H1 (cell line): ENCODE measurements around the gene TMEM128. TPM values are rescaled to one million over a fixed set of nuclear protein-coding genes. Genes with fewer than 3 reads are reported as not detected.

Source experiments
- CTCF ChIA-PET: fragments of 300-600 bp; sonication (Branson Sonifier 250); formaldehyde crosslinking; loops from one replicate; lab custom pipeline; 2021; ENCODE audit not compliant: partially characterized antibody; lab: Charles Lee
- POLR2A ChIA-PET: fragments of 300-600 bp; sonication (Branson Sonifier 250); formaldehyde crosslinking; loops from one replicate; lab custom pipeline; 2021; ENCODE audit warnings: inconsistent platforms; ENCODE audit not compliant: partially characterized antibody; lab: Charles Lee
- DNase-seq, 2 experiments: peaks; one replicate each; pipeline versions ENCODE4 v3.0.0 to v3.0.0-alpha.2; 2010 to 2022; ENCODE audit warnings: low spot score in 2 of 2, low read depth in 1 of 2, mixed read lengths in 1 of 2
- FAIRE-seq: peaks from 2 replicates; lab custom pipeline; 2011; peaks lifted over from hg19 to GRCh38; lab: Jason Lieb, UNC
- H2AFZ ChIP-seq: 2 replicates; pipeline ENCODE4 v1.8.1; 2012; ENCODE audit warnings: low read length, inconsistent platforms
- H2AK5ac ChIP-seq: 2 replicates; pipeline ENCODE4 v1.6.1; 2013; ENCODE audit warnings: low read depth, low read length
- H2BK120ac ChIP-seq: replicated peaks from 2 replicates; pipeline ENCODE3; 2013; ENCODE audit warnings: low read depth, low read length, inconsistent platforms
- H2BK12ac ChIP-seq: 2 replicates; pipeline ENCODE4 v1.6.1; 2013; ENCODE audit warnings: low read depth, low read length
- H2BK15ac ChIP-seq: 2 replicates; pipeline ENCODE4 v1.6.1; 2013; ENCODE audit warnings: low read length
- H2BK20ac ChIP-seq: 2 replicates; pipeline ENCODE4 v1.6.1; 2013; ENCODE audit warnings: low read length
- H2BK5ac ChIP-seq: 2 replicates; pipeline ENCODE4 v1.6.1; 2013; ENCODE audit warnings: low read depth, low read length
- H3K14ac ChIP-seq: 2 replicates; pipeline ENCODE4 v1.6.1; 2013; ENCODE audit warnings: inconsistent platforms; ENCODE audit not compliant: insufficient read length
- H3K18ac ChIP-seq: 2 replicates; pipeline ENCODE4 v1.6.1; 2013; ENCODE audit warnings: low read length; ENCODE audit errors: extremely low read depth
- H3K23ac ChIP-seq: 2 replicates; pipeline ENCODE4 v1.6.1; 2013; ENCODE audit warnings: inconsistent platforms; ENCODE audit not compliant: insufficient read length
- H3K23me2 ChIP-seq: 2 replicates; pipeline ENCODE4 v1.6.1; 2013; ENCODE audit warnings: low read depth, low read length
- H3K27ac ChIP-seq: 2 replicates; pipeline ENCODE4 v1.6.1; 2011; ENCODE audit warnings: low read depth, low read length, inconsistent platforms
- H3K27me3 ChIP-seq, 4 experiments: replicated peaks in 1 of 4; 1 replicate in 1 of 4; 2 replicates in 3 of 4; pipeline versions ENCODE4 v1.6.1 to v1.8.1; 2011 to 2013; ENCODE audit warnings: low read length in 3 of 4, mild to moderate bottlenecking in 3 of 4, inconsistent platforms in 2 of 4, mixed read lengths in 2 of 4, moderate library complexity in 1 of 4; ENCODE audit not compliant: control insufficient read depth in 3 of 4, insufficient read depth in 3 of 4; ENCODE audit errors: extremely low read depth in 1 of 4
- H3K36me3 ChIP-seq, 4 experiments: 2 replicates each; pipeline versions ENCODE4 v1.6.1 to v1.8.1; 2011 to 2013; ENCODE audit warnings: mild to moderate bottlenecking in 4 of 4, low read length in 3 of 4, moderate library complexity in 2 of 4, control low read depth in 1 of 4, inconsistent platforms in 1 of 4; ENCODE audit not compliant: insufficient read depth in 4 of 4, control insufficient read depth in 2 of 4
- H3K4ac ChIP-seq: replicated peaks from 2 replicates; pipeline ENCODE3; 2013; ENCODE audit warnings: low read length, low read depth, mixed read lengths, inconsistent platforms; ENCODE audit not compliant: insufficient read length
- H3K4me1 ChIP-seq, 4 experiments: replicated peaks in 1 of 4; 1 replicate in 1 of 4; 2 replicates in 3 of 4; pipeline versions ENCODE4 v1.6.1 to v1.8.1; 2011 to 2013; ENCODE audit warnings: low read length in 3 of 4, inconsistent platforms in 2 of 4, mixed read lengths in 1 of 4; ENCODE audit not compliant: insufficient read depth in 4 of 4, control insufficient read depth in 3 of 4
- H3K4me2 ChIP-seq, 2 experiments: 2 replicates each; pipeline versions ENCODE4 v1.6.1 to v1.8.1; 2011 to 2013; ENCODE audit warnings: low read depth in 2 of 2, low read length in 2 of 2, control low read depth in 1 of 2, inconsistent platforms in 1 of 2, mild to moderate bottlenecking in 1 of 2; ENCODE audit not compliant: insufficient read depth in 1 of 2
- H3K4me3 ChIP-seq, 4 experiments: fragments of 200-600, 300-600 bp in 1 of 4; sonication (generic), shearing (Covaris generic), sonication (Bioruptor Twin) in 1 of 4; 2 replicates each; pipeline versions ENCODE4 v1.5.1 to v1.8.1; 2011 to 2016; ENCODE audit warnings: low read length in 4 of 4, low read depth in 3 of 4, control low read depth in 2 of 4, inconsistent platforms in 2 of 4, mild to moderate bottlenecking in 2 of 4, mixed read lengths in 1 of 4, moderate library complexity in 1 of 4; ENCODE audit not compliant: insufficient read depth in 2 of 4; ENCODE audit errors: extremely low read depth in 1 of 4
- H3K56ac ChIP-seq: replicated peaks from 2 replicates; pipeline ENCODE3; 2013; ENCODE audit warnings: low read depth, mild to moderate bottlenecking, mixed read lengths, low read length, inconsistent platforms; ENCODE audit not compliant: insufficient read length
- H3K79me1 ChIP-seq: 2 replicates; pipeline ENCODE4 v1.6.1; 2013; ENCODE audit warnings: low read depth, low read length, control low read depth
- H3K79me2 ChIP-seq, 2 experiments: 2 replicates each; pipeline versions ENCODE4 v1.6.1 to v1.8.1; 2012 to 2013; ENCODE audit warnings: low read length in 2 of 2, mild to moderate bottlenecking in 2 of 2, inconsistent platforms in 1 of 2; ENCODE audit not compliant: insufficient read depth in 2 of 2, control insufficient read depth in 1 of 2
- H3K9ac ChIP-seq, 4 experiments: replicated peaks in 1 of 4; 1 replicate in 1 of 4; 2 replicates in 3 of 4; pipeline versions ENCODE4 v1.6.1 to v1.8.1; 2011 to 2013; ENCODE audit warnings: low read depth in 3 of 4, low read length in 3 of 4, control low read depth in 2 of 4, mild to moderate bottlenecking in 2 of 4, moderate library complexity in 2 of 4, inconsistent platforms in 1 of 4; ENCODE audit errors: extremely low read depth in 1 of 4
- H3K9me3 ChIP-seq, 2 experiments: 2 replicates each; pipeline versions ENCODE4 v1.6.1 to v1.8.1; 2012 to 2013; ENCODE audit warnings: mild to moderate bottlenecking in 2 of 2, moderate library complexity in 2 of 2, control low read depth in 1 of 2, inconsistent platforms in 1 of 2, low read depth in 1 of 2, low read length in 1 of 2, mixed read lengths in 1 of 2; ENCODE audit not compliant: insufficient read depth in 2 of 2
- H4K20me1 ChIP-seq, 2 experiments: replicated peaks in 1 of 2; 2 replicates each; pipeline versions ENCODE3 to v1.8.1; 2011 to 2013; ENCODE audit warnings: inconsistent platforms in 2 of 2, low read length in 2 of 2, mild to moderate bottlenecking in 1 of 2; ENCODE audit not compliant: insufficient read depth in 2 of 2, control insufficient read depth in 1 of 2
- H4K5ac ChIP-seq: 2 replicates; pipeline ENCODE4 v1.6.1; 2013; ENCODE audit warnings: low read length, low read depth, mixed read lengths, inconsistent platforms; ENCODE audit not compliant: insufficient read length
- H4K8ac ChIP-seq: 2 replicates; pipeline ENCODE4 v1.8.0; 2013; ENCODE audit warnings: mild to moderate bottlenecking, moderate library complexity, low read length, inconsistent platforms; ENCODE audit not compliant: insufficient read depth; ENCODE audit errors: extremely low read depth
- H4K91ac ChIP-seq: replicated peaks from 2 replicates; pipeline ENCODE3; 2013; ENCODE audit warnings: low read length, mixed read lengths, inconsistent platforms; ENCODE audit not compliant: insufficient read length
- CHD1 ChIP-seq: IDR thresholded peaks from 2 replicates; pipeline ENCODE4 v1.6.1; 2012; ENCODE audit warnings: low read depth, low read length, improper control_type of control experiment
- FOSL1 ChIP-seq: IDR thresholded peaks from 2 replicates; pipeline ENCODE4 v1.6.1; 2011; ENCODE audit warnings: mild to moderate bottlenecking, low read depth, low read length, moderate library complexity; ENCODE audit not compliant: insufficient read depth
- KDM1A ChIP-seq: fragments of 200-600, 300-600 bp; sonication (generic); IDR thresholded peaks from 2 replicates; pipeline ENCODE4 v1.7.1; 2016; ENCODE audit warnings: mild to moderate bottlenecking, low read length, borderline replicate concordance
- POLR2AphosphoS5 ChIP-seq: IDR thresholded peaks from 2 replicates; pipeline ENCODE4 v1.6.1; 2011; ENCODE audit warnings: low read depth, low read length
- SAP30 ChIP-seq: fragments of 300-600 bp; sonication (generic); IDR thresholded peaks from 2 replicates; pipeline ENCODE4 v1.7.1; 2012; ENCODE audit warnings: low read length, moderate library complexity, mild to moderate bottlenecking, inconsistent platforms; ENCODE audit not compliant: insufficient read depth, insufficient replicate concordance
- ZNF274 ChIP-seq: IDR thresholded peaks from 2 replicates; pipeline ENCODE4 v1.7.0; 2012; ENCODE audit warnings: low read length, borderline replicate concordance; ENCODE audit errors: extremely low read depth
- WGBS, 2 experiments: shearing (Covaris generic) in 1 of 2; methylation state at CpG; one replicate each; pipeline versions ENCODE4 v1.1.6 to v1.1.7; 2013 to 2015; ENCODE audit warnings: low lambda C conversion rate in 2 of 2, mixed read lengths in 2 of 2, inconsistent platforms in 1 of 2, low coverage in 1 of 2, missing lambda C conversion rate in 1 of 2; ENCODE audit not compliant: insufficient replicate concordance in 2 of 2, insufficient coverage in 1 of 2, insufficient read length in 1 of 2; ENCODE audit errors: extremely low coverage in 1 of 2, missing lambda C conversion rate in 1 of 2; 5-methylcytosine and 5-hydroxymethylcytosine counted together
- polyA plus RNA-seq, 7 experiments: library from polyadenylated mRNA; depleted of rRNA in 3 of 7; stranded (reverse) in 5 of 7; unstranded in 2 of 7; fragments of >200 nt in 5 of 7; fragments of 200-250 nt in 2 of 7; gene quantifications; 1 replicate in 5 of 7; 2 replicates in 1 of 7; 4 replicates in 1 of 7; pipeline versions ENCODE4 v1.2.1 to v1.2.3, GENCODE V29; 2011 to 2013; ENCODE audit warnings: missing spikeins in 2 of 7, mixed read lengths in 2 of 7
- total RNA-seq: library from RNA; stranded (reverse); fragmentation: NEBNext Ultra II Directional; extraction: Animal tissue kit (Norgen Biotek cat#: 25700); gene quantifications from 2 replicates; pipeline ENCODE4 v1.2.1, GENCODE V29; 2021
- TF ChIP-seq, protein P1 (sequence below): IDR thresholded peaks from 2 replicates; pipeline ENCODE4 v1.6.1; 2012; ENCODE audit warnings: inconsistent platforms

The TMEM128 gene
- total and polyA plus RNA-seq, 2 of the 8 experiments (the other 6 are each of a cell fraction or from before 2014, with no cell fraction given): 17.7 to 33.6 TPM

DNA sequence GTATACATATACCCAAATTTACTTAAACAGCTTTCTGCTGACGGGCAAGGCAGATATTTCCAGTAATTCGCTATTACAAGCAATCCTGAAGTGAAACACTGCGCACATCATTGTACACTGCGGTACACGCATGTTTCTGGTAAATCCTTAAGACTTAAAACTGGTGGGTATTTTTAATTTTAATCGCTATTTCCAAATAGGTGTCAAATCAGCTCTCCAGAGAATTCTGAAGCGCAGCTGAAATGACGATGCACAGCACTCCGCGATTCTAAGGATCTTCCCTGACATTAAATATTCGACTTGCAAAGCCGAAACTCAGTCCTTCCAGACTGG is 361 bp downstream of the TMEM128 start:
- Histone ChIP-seq H3K36me3 (peaks cover 0 to 14% (median 8%) of the 10 kb centered on the region in 4 experiments; a peak in 6 of 8 replicates), H2BK5ac (peak overlapping the region; percentile 82; the same call in 1 of the 2 replicates), H3K27ac (peak overlapping the region; percentile 88), H2BK15ac (no peak overlapping the region), H3K27me3 (peaks cover 0 to 6% (median 0%) of the 10 kb centered on the region in 4 experiments; a peak in 1 of 7 replicates), H2AFZ (peak overlapping the region; percentile 59), H3K9me3 (no peaks in the 10 kb centered on the region), H4K5ac (peak overlapping the region; percentile 67), H3K79me2 (peaks cover 0 to 8% of the 10 kb centered on the region in 2 experiments; a peak in 2 of 4 replicates), H3K79me1 (peaks cover 3% of the 10 kb centered on the region; the same call in 1 of the 2 replicates), H4K8ac (peak overlapping the region; percentile 87; the same call in 1 of the 2 replicates), H3K4ac (no peak overlapping the region), H4K91ac (no peak overlapping the region), H2BK120ac (no peak overlapping the region), H2AK5ac (no peak overlapping the region), H2BK12ac (no peak overlapping the region; the same call in 1 of the 2 replicates), H3K9ac (peak overlapping the region; percentile 89 to 91 (median 90)), H3K56ac (no peak overlapping the region), H3K18ac (peak overlapping the region; percentile 85), H3K23me2 (peaks cover 8% of the 10 kb centered on the region), H3K4me3 (peak overlapping the region; percentile 87 to 97 (median 90)), H2BK20ac (no peak overlapping the region), H4K20me1 (peaks cover 0 to 2% of the 10 kb centered on the region in 2 experiments), H3K4me2 (peak overlapping the region; percentile 87 to 89), H3K4me1 (peaks cover 0 to 6% (median 3%) of the 10 kb centered on the region in 4 experiments; a peak in 5 of 7 replicates), H3K23ac (no peak overlapping the region), H3K14ac (no peak overlapping the region)
- DNase-seq (no peak), FAIRE-seq (no peak)
- TF ChIP-seq POLR2AphosphoS5: no peak
- TF ChIP-seq, protein P1, sequence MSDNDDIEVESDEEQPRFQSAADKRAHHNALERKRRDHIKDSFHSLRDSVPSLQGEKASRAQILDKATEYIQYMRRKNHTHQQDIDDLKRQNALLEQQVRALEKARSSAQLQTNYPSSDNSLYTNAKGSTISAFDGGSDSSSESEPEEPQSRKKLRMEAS: no peak
- TF ChIP-seq KDM1A: no peak
- TF ChIP-seq CHD1: no peak
- no peak for TF ChIP-seq FOSL1
- TF ChIP-seq ZNF274: no peak
- no peak for TF ChIP-seq SAP30
- WGBS, 2 experiments: 7% methylated on average over 12 of the region's 12 CpGs; no CpG with 5 or more reads in 1 of the 2 experiments
- CTCF ChIA-PET: no interaction called here
- POLR2A ChIA-PET: no interaction called here
